Coronary artery (tissue), 2 donors: ENCODE results near the gene MYCBP2.
"Not testable (repeated sequence)": the region's sequence is repeated elsewhere in the genome, so short reads cannot be mapped to it uniquely, and the experiment has no call there.

Source experiments
- DNase-seq: peaks from one replicate; pipeline ENCODE4 v3.0.0-alpha.2; 2017; ENCODE audit warnings: low spot score
- H3K27ac ChIP-seq, 2 donors: fragments of 200-600 bp; sonication (generic); one replicate each; pipeline ENCODE4 v1.5.1; 2016 to 2019
- H3K4me3 ChIP-seq: fragments of 200-600 bp; sonication (generic); 2 replicates; pipeline ENCODE4 v1.5.1; 2016; ENCODE audit warnings: mild to moderate bottlenecking, moderate library complexity
- CTCF ChIP-seq: fragments of 200-600 bp; sonication (generic); IDR thresholded peaks from one replicate; pipeline ENCODE4 v1.5.1; 2019; ENCODE audit warnings: antibody characterized with exemption

Gene MYCBP2

DNA sequence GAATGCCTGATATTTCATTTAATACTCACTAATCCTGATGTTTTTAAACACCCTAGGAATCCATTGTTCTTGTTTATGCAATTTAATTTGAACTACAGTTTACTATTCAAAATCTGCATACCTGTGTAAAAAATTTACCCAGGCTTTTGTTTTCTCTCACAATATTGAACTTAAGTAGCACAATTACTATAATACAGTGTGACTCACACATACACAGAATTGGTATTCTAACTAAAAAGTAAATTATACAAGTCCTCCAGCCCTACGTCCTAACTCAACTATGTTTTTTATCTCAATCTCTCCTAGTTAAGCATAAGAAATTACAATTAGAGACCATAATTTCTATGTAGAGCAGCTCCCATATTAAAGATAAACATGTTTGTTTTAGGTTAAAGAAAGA is 41.8 kb downstream of the MYCBP2 start:
- H3K4me3 ChIP-seq, result no peak overlapping the region
- no peak overlapping the region for H3K27ac ChIP-seq
- no peak for DNase-seq
- no peak for TF ChIP-seq CTCF

- no peak for DNase-seq
- Histone ChIP-seq H3K27ac (no peak overlapping the region), H3K4me3 (no peak overlapping the region)
- no peak for TF ChIP-seq CTCF
These were observed 52.8 kb downstream of the MYCBP2 start for GRCh38 chr13:77274126-77274525.

DNA sequence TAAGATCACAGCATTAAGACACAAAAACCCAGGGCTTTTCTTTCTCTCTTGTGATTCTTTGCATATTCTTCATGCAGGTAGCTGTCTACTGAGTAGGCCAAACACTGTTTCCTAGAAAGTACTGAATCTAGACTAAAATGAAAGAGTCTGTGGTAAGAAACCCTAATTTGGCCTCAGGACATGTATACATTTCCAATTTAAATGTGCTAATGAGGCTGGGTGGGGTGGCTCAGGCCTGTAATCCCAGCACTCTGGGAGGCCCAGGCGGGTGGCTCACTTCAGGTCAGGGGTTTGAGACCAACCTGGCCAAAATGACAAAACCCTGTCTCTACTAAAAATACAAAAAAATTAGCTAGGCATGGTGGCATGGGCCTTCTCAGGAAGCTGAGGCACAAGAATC is 57.8 kb downstream of the MYCBP2 start:
- TF ChIP-seq CTCF, result no peak
- no peak for DNase-seq
- no peak overlapping the region for H3K4me3 ChIP-seq
- H3K27ac ChIP-seq, result no peak overlapping the region

GRCh38 chr13:77267362-77267761 is 59.5 kb downstream of the MYCBP2 start:
- no peak for TF ChIP-seq CTCF
- DNase-seq, result no peak
- Histone ChIP-seq H3K4me3 (no peak overlapping the region), H3K27ac (no peak overlapping the region)

DNA sequence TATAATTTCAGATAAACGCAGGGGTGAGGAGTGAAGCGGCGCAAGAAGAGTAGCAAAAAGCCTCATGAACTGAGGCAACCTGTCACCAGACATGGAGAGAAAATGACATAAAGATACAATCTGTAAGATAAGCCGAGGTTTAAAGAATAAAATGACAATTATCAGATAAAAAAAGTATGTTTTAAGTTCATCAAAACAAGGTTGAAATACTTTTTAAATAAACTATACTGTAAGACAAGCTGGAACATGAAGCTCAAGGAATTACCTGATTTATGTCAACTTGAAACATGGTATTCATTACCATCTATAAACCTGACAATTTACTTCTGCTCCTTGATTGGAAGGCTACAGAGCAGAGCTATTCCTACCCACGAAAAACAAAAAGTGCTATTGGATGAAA is 61.6 kb downstream of the MYCBP2 start:
- no peak overlapping the region for H3K27ac ChIP-seq
- TF ChIP-seq CTCF, result no peak

GRCh38 chr13:77262198-77262597 is 64.7 kb downstream of the MYCBP2 start:
- no peak overlapping the region for H3K4me3 ChIP-seq

More for the DNA sequence above, 61.6 kb downstream of the MYCBP2 start:
- H3K4me3 ChIP-seq, result no peak overlapping the region
- DNase-seq, result no peak

DNA sequence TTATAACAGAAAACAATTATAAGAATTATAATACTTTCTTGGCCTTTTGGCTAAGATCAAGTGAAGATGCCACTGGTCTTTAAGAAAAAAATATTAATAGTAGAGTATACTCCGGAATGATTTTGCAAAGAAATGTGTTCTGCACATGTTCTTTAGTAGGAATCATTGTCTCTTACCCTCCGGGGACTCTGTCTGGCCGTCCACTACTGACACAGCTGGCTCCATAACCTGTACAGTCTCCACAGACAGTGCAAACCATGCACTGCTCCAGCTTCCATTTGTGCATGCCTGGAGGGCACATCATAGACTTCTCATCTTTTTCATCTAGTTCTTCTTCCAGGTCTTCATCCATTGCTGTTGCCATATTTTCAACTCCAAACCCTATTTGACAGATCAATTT is 75.9 kb downstream of the MYCBP2 start:
- DNase-seq, result no peak
- Histone ChIP-seq H3K4me3 (no peak overlapping the region), H3K27ac (no peak overlapping the region)
- TF ChIP-seq CTCF, result no peak

More at GRCh38 chr13:77262198-77262597, 64.7 kb downstream of the MYCBP2 start:
- TF ChIP-seq CTCF, result no peak
- DNase-seq, result no peak
- H3K27ac ChIP-seq, result no peak overlapping the region

DNA sequence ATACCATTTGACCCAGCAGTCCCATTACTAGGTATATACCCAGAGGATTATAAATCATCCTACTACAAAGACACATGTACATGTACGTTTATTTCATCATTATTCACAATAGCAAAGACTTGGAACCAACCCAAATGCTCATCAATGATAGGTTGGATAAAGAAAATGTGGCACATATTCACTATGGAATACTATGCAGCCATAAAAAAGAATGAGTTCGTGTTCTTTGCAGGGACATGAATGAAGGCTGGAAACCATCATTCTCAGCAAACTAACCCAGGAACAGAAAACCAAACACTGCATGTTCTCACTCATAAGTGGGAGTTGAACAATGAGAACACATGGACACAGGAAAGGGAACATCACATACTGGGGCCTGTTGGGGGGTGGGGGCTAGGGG is 81.7 kb downstream of the MYCBP2 start:
- not testable (repeated sequence) for DNase-seq, H3K27ac ChIP-seq, H3K4me3 ChIP-seq
